ENCODE results near the gene NPHP4.

DNA sequence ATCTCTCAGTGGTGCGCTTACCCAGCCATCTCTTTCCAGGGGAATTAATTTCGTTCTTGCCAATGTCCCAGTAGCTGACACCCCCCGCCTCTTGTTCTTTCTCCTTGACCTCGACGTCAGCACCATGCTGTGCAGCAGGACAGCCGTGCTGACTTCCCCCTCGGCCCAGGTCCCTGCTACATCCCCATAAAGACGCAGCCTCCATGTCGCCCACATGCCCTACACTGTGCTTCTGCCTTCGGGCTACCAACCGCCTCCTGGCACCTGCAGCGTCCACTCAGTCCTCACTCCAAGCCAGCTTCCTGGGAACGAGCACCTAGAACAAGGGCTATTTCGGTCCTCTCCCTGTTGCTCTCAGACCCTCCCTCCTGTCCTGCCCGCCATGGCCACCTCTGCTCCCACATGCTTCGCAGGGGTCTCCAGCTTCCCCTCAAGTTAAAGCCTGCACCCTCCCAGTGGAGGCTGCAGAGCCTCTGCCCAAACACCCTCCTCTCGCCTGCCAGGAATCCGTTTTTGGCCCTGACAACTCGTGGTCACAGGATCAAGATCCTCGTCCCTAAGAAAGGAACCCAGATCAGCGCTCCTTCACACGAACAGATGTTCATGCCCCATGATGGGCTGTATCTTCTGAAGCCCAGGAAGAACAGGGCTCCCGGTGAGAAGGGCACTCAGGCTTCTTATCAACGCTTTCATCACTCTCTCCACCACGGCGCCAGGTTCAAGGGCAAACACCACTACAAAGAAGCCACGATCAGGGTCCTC is 109.7 kb downstream of the NPHP4 start:
- TF ChIP-seq EZH2 (IDR thresholded peaks at IDR 0.05; ENCODE audit: low read length) (no peak), CTCF (optimal IDR thresholded peaks at IDR 0.05 in 1 of 3, IDR thresholded peaks at IDR 0.05 in 1 of 3, conservative IDR thresholded peaks at IDR 0.05 in 1 of 3; ENCODE audit: extremely low read depth in 1 of 3, insufficient read depth in 2 of 3, low read length in 3 of 3) (no peak)
